Kidney epithelial cell (primary cell): ENCODE measurements around the gene BANP. TPM values are rescaled to one million over a fixed set of nuclear protein-coding genes. Genes with fewer than 3 reads are reported as not detected.

Source experiments
- DNase-seq: peaks from one replicate; pipeline ENCODE4 v3.0.0-alpha.2; 2010; ENCODE audit warnings: low read depth
- H3K27me3 ChIP-seq: 2 replicates; pipeline ENCODE4 v1.6.0; 2011; ENCODE audit warnings: low read length; ENCODE audit not compliant: control insufficient read depth, insufficient read depth
- H3K36me3 ChIP-seq: 2 replicates; pipeline ENCODE4 v1.5.1; 2011; ENCODE audit warnings: low read length; ENCODE audit not compliant: control insufficient read depth, insufficient read depth
- H3K4me3 ChIP-seq: 2 replicates; pipeline ENCODE4 v1.5.1; 2011; ENCODE audit warnings: low read depth, mild to moderate bottlenecking, control low read depth, low read length
- CTCF ChIP-seq: IDR thresholded peaks from 2 replicates; pipeline ENCODE4 v1.5.1; 2011; ENCODE audit warnings: mild to moderate bottlenecking, moderate library complexity, low read length, control low read depth, inconsistent platforms; ENCODE audit not compliant: insufficient read depth, poor library complexity, severe bottlenecking
- total RNA-seq: library from RNA; depleted of rRNA; stranded (reverse); fragments of >200 nt; gene quantifications from 2 replicates; pipeline ENCODE4 v1.2.3, GENCODE V29; 2015

Gene BANP
- total RNA-seq, 1 donor from 2014 or later = 25.9 TPM

DNA sequence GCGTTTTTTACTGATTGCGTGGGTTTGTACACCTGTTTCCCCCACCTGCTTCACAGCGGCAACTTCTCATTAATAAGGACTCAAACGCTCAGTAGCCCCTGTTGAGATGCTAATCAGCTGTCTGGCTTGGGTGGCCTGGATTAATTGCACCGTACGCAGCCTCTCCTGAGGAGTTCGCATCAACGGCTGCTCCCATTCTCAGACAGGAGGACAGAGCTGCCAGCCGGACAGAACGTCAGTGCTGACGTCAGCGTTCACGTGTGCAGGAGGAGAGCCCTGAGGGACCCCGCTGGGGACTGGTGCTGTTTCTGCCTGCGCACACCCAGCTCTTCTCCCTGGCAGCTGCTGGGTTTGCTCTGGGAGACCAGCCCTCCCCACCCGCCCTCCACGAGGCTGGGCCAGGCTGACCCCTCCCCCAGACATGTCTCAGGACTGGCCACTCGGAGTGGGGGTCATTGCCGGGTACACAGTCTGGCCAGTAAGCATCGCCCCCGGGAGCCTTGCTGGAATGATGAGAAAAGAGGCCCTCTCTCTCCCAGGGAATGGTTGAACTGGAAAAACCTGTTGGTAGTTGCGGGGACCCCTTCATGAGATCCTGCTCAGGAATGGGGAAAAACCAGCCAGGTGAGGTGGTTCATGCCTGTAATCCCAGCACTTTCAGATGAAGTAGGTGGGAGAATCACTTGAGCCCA lies 5.7 kb upstream of the BANP start:
- Histone ChIP-seq H3K4me3 (peak overlapping the region; percentile 25), H3K27me3 (no peaks in the 10 kb centered on the region), H3K36me3 (no peaks in the 10 kb centered on the region)
- no peak for DNase-seq
- no peak for TF ChIP-seq CTCF

GRCh38 chr16:87946596-87947347 lies 4.5 kb upstream of the BANP start:
- TF ChIP-seq CTCF = no peak
- Histone ChIP-seq H3K36me3 (no peaks in the 10 kb centered on the region), H3K4me3 (no peak overlapping the region), H3K27me3 (no peaks in the 10 kb centered on the region)
- DNase-seq = no peak

GRCh38 chr16:87947356-87948118 lies 3.7 kb upstream of the BANP start:
- no peaks in the 10 kb centered on the region for H3K36me3 ChIP-seq
- no peak for TF ChIP-seq CTCF
- H3K27me3 ChIP-seq = no peaks in the 10 kb centered on the region
- no peak overlapping the region for H3K4me3 ChIP-seq
- DNase-seq = no peak

DNA sequence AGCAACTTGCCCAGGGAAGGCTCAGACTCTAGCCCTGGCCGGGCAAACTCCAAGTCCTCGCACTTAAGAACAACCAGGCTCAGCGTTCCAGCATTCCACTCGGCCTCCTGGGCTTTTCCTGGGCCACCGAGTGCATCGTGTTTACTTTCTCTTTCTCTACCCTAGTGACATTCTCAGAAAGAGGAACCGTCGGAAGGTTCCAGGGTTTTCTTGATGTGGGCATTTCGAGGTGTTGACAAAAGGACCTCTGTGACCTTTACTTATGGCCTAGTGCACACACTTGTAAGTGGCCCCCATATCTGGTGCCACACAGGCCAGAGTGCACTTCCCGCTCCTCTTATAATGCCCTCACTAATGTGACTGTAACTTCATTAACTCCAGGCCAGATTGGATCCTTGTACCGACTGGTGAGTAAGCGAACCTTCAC lies 3.1 kb upstream of the BANP start:
- H3K27me3 ChIP-seq = no peaks in the 10 kb centered on the region
- no peak overlapping the region for H3K4me3 ChIP-seq
- no peaks in the 10 kb centered on the region for H3K36me3 ChIP-seq
- TF ChIP-seq CTCF = no peak
- no peak for DNase-seq

GRCh38 chr16:87948735-87949070 lies 2.5 kb upstream of the BANP start:
- H3K27me3 ChIP-seq = no peaks in the 10 kb centered on the region
- no peak overlapping the region for H3K4me3 ChIP-seq
- no peaks in the 10 kb centered on the region for H3K36me3 ChIP-seq
- no peak for TF ChIP-seq CTCF
- no peak for DNase-seq
